ENCODE measurements around the gene UBE2L3. TPM values are rescaled to one million over a fixed set of nuclear protein-coding genes. Genes with fewer than 3 reads are reported as not detected.
"Not testable (repeated sequence)": the region's sequence is repeated elsewhere in the genome, so short reads cannot be mapped to it uniquely, and the experiment has no call there.

UBE2L3 gene
- total RNA-seq, 4 donors from 2014 or later = 28.0 to 42.4 (median 40.5) TPM

GRCh38 chr22:21563912-21564311, 3.6 kb upstream of the UBE2L3 start:
- intact Hi-C loops (cut with DNase I; ENCODE audit: low total_unique reads) = no loop called here
- no peak overlapping the region for H3K4me3 ChIP-seq (ENCODE audit: low read depth, poor library complexity, severe bottlenecking)
- WGBS, 2 donors = 94 to 97% methylated on average over 8 of the region's 8 CpGs
- DNase-seq (ENCODE audit: low spot score in 2 of 2) = no peak
- no peak for TF ChIP-seq POLR2A (IDR thresholded peaks at IDR 0.05)
- TF ChIP-seq, protein P1, sequence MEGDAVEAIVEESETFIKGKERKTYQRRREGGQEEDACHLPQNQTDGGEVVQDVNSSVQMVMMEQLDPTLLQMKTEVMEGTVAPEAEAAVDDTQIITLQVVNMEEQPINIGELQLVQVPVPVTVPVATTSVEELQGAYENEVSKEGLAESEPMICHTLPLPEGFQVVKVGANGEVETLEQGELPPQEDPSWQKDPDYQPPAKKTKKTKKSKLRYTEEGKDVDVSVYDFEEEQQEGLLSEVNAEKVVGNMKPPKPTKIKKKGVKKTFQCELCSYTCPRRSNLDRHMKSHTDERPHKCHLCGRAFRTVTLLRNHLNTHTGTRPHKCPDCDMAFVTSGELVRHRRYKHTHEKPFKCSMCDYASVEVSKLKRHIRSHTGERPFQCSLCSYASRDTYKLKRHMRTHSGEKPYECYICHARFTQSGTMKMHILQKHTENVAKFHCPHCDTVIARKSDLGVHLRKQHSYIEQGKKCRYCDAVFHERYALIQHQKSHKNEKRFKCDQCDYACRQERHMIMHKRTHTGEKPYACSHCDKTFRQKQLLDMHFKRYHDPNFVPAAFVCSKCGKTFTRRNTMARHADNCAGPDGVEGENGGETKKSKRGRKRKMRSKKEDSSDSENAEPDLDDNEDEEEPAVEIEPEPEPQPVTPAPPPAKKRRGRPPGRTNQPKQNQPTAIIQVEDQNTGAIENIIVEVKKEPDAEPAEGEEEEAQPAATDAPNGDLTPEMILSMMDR (IDR thresholded peaks at IDR 0.05) = no peak

DNA sequence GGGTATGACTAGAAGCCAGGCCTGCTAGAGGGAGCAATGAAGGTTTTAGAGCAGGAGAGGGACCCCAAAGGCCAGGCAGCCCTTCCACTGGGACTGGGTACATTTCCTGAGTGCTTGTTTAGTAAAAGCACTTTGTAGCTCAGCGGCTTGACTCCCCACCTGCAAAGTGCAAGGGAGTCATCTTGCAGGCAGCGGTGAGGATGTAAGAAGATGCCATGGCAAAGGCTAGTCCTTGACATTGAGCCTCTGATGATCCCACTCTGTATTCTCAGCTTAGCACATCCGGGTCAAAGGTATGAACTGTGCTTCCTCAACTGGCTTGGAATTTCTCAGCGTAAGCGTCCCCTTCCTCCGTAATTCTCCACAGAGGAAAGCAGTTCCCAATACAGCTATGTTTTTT, 3.1 kb upstream of the UBE2L3 start:
- DNase-seq (ENCODE audit: low spot score in 2 of 2) = no peak
- intact Hi-C loops (cut with DNase I; ENCODE audit: low total_unique reads) = no loop called here
- TF ChIP-seq, protein P1 (IDR thresholded peaks at IDR 0.05) = no peak
- no peak for TF ChIP-seq POLR2A (IDR thresholded peaks at IDR 0.05)
- 84 to 89% methylated on average over 6 of the region's 6 CpGs for WGBS, 2 donors
- H3K4me3 ChIP-seq (ENCODE audit: low read depth, poor library complexity, severe bottlenecking) = no peak overlapping the region

GRCh38 chr22:21568347-21569075, 997 bp downstream of the UBE2L3 start:
- DNase-seq (ENCODE audit: low spot score in 2 of 2) = peak in 1 of 2 donors; percentile 80
- no peak for TF ChIP-seq POLR2A (IDR thresholded peaks at IDR 0.05)
- TF ChIP-seq, protein P1 (IDR thresholded peaks at IDR 0.05) = no peak
- 1 to 2% methylated on average over 26 of the region's 26 CpGs for WGBS, 2 donors

DNA sequence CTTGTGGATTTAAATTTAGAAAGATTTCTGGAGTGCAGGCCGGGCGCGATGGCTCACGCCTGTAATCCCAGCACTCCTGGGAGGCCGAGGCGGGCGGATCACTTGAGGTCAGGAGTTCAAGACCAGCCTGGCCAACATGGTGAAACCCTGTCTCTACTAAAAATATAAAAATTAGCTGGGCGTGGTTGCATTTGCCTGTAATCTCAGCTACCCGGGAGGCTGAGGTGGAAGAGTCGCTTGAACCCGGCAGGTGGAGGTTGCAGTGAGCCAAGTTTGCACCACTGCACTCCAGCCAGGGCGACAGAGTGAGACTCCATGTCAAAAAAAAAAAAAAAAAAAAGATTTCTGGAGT, 1.5 kb downstream of the UBE2L3 start:
- intact Hi-C loops (cut with DNase I; ENCODE audit: low total_unique reads); DNase-seq (ENCODE audit: low spot score in 2 of 2): not testable (repeated sequence)
- peak overlapping the region; percentile 69 for H3K4me3 ChIP-seq (ENCODE audit: low read depth, poor library complexity, severe bottlenecking)
- WGBS, 2 donors = 36 to 40% methylated on average over 12 of the region's 12 CpGs

More at GRCh38 chr22:21568347-21569075, 997 bp downstream of the UBE2L3 start:
- peak overlapping the region; percentile 69 for H3K4me3 ChIP-seq (ENCODE audit: low read depth, poor library complexity, severe bottlenecking)
- intact Hi-C loops (cut with DNase I; ENCODE audit: low total_unique reads) = no loop called here

DNA sequence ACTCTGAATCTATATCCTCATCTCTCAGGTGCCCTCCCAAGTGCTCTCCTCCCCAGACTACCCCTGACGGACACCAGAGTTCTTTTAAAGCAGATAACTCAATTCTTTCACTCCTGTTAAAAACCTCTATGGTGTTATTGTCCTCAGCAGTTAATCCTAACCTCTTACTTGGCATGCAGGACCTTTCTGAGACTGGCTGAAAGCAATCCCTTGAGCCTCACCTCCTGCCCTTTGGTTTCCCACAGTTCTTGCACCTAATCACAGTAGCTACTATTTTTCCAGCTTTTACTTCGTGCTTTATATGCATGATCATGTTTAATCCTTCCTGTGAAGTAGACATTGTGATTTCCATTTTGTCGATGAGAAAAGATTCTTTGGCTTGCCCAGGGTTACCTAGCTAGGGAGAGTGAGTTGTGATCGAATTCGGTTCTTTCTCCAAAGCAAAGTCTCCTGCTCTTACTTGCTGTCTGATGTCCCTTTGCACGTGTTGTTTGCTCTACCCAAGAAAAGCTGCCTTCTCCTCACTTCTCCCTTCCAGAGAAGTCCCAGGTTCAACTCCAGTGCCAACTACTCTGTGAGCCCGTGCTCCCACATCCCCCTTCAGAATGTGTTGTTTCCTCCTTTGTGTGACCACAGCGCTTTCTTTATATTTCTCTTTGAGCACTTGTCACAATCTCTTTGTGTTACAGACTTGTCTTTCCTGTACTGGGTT, 2.1 kb downstream of the UBE2L3 start:
- no peak overlapping the region for H3K4me3 ChIP-seq (ENCODE audit: low read depth, poor library complexity, severe bottlenecking)
- WGBS, 2 donors = 62 to 67% methylated on average over 8 of the region's 8 CpGs
- intact Hi-C loops (cut with DNase I; ENCODE audit: low total_unique reads) = no loop called here
- DNase-seq (ENCODE audit: low spot score in 2 of 2) = no peak
- TF ChIP-seq POLR2A (IDR thresholded peaks at IDR 0.05) = no peak
- TF ChIP-seq, protein P1 (IDR thresholded peaks at IDR 0.05) = no peak

- WGBS, 2 donors = 42 to 55% methylated on average over 4 of the region's 4 CpGs
- TF ChIP-seq, protein P1 (IDR thresholded peaks at IDR 0.05) = no peak
- no peak for TF ChIP-seq POLR2A (IDR thresholded peaks at IDR 0.05)
- no peak overlapping the region for H3K4me3 ChIP-seq (ENCODE audit: low read depth, poor library complexity, severe bottlenecking)
- no peak for DNase-seq (ENCODE audit: low spot score in 2 of 2)
- intact Hi-C loops (cut with DNase I; ENCODE audit: low total_unique reads) = no loop called here
Measured at GRCh38 chr22:21570398-21570797, 2.9 kb downstream of the UBE2L3 start.
